ENCODE measurements around the gene SLX9. TPM values are rescaled to one million over a fixed set of nuclear protein-coding genes. Genes with fewer than 3 reads are reported as not detected.
A peak's percentile ranks its signal among the peaks of the same experiment; 100 is the strongest.
"Not testable (repeated sequence)": the region's sequence is repeated elsewhere in the genome, so short reads cannot be mapped to it uniquely, and the experiment has no call there.

Gene SLX9
- total and polyA plus RNA-seq, 7 experiments from 2014 or later, result 13.2 to 46.4 (median 19.2) TPM

DNA sequence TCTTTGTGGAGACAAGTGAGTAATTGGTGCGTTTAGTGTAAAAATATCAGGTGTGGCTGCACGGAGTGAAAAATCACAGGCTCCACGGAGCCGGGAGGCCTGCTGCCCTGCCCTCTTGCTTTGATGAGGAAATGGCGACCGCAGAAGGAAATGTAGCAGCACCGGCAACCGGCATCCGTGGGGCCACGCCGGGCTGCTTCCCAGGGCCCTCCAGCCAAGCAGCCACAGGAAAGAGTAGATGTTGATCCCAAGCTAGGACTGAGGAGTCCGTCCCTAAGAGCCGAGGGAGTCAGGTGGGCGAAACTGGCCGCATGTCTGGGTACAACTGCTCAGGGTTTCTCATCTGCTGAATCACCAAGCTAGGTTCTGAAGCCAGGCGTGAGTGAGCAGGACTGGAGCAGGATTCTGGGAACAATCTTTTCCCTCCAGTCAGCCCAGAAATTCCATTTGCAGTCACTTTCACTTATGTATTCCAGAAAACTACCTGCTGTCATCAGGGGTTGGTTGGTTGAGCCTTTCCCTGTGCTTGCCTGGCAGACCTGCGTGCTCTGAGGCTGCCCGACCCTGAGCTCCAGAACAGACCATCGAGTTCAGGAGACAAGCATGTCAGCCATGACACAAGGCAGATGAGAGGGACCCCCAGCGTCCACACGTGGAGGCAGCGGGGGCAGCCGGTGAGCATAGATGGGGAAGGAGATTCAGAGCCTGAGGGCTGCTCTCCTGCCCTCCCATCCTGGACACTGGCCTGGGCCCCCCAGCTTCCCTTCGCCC is 13.3 kb upstream of the SLX9 start:
- H3K27ac ChIP-seq (ENCODE audit: low read depth, low read length), result peak overlapping the region; percentile 79
- H3K4me1 ChIP-seq (ENCODE audit: control insufficient read depth in 2 of 2, insufficient read depth in 2 of 2, low read length in 2 of 2), result peaks cover 52 to 71% of the 10 kb centered on the region in 2 donors
- no peaks in the 10 kb centered on the region for H3K27me3 ChIP-seq (ENCODE audit: control insufficient read depth in 2 of 2, insufficient read depth in 2 of 2, low read length in 2 of 2)
- H3K9me3 Mint-ChIP-seq, result peaks cover 0 to 5% (median 0%) of the 10 kb centered on the region in 11 donors
- H3K4me3 ChIP-seq (ENCODE audit: low read length), result peak overlapping the region; percentile 100
- ChIA-PET POLR2A (interaction anchor here (0.7 to 12.9 kb wide), 11 partner anchors 8 to 269 kb away, joined by 3 to 569 read pairs (median 10); partner anchors contain the start of genes ITGB2, KRTAP12-3, PTTG1IP and SLX9), CTCF (interaction anchor here (0.6 to 4.8 kb wide), 9 partner anchors 7 to 410 kb away, joined by 3 to 44 read pairs (median 5); no protein-coding TSS in a partner anchor)
- peaks cover 0 to 5% (median 0%) of the 10 kb centered on the region in 3 experiments for H3K36me3 ChIP-seq (ENCODE audit: control insufficient read depth in 2 of 3, insufficient read depth in 3 of 3, low read length in 3 of 3)
- peak overlapping the region; percentile 86 to 97 (median 94) for H3K4me3 Mint-ChIP-seq
- H3K27ac Mint-ChIP-seq, result peak overlapping the region; percentile 86 to 98 (median 95)
- H3K9me3 ChIP-seq (ENCODE audit: control insufficient read depth in 2 of 3, low read length in 3 of 3), result no peaks in the 10 kb centered on the region
- ATAC-seq, result peak; percentile 26
- H3K4me1 Mint-ChIP-seq, result peaks cover 68 to 95% (median 87%) of the 10 kb centered on the region in 7 donors
- DNase-seq, result peak in 8 of 9 donors; percentile 56 to 75 (median 71)
- peaks cover 0 to 20% (median 0%) of the 10 kb centered on the region in 5 donors for H3K36me3 Mint-ChIP-seq
- intact Hi-C loops (cut with micrococcal nuclease), result loop anchor here (1.0 to 10.0 kb wide), 12 partner anchors 12 to 1062 kb away; partner anchors contain the start of genes AGPAT3 (in 1 of the 2), KRTAP12-3 (in 1 of the 2) and PTTG1IP (in 1 of the 2)
- H3K27me3 Mint-ChIP-seq, result no peaks in the 10 kb centered on the region

DNA sequence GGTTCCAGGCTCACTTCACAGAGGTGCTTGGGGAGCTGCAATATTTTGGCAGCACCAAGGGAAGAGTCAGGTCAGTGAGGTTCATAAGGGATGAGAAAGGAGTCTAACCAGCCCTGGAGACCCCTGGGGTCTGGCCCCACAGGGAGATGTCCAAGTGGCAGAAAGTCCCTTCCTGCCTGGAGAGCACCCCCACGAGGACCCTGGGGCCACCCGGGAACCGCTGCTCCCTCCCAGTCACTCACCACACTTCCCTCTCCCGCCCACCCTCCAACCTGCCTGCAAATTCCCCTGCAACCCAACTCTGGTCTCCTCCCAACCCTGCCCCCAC is 12.6 kb upstream of the SLX9 start:
- Histone ChIP-seq H3K27me3 (ENCODE audit: control insufficient read depth in 2 of 2, insufficient read depth in 2 of 2, low read length in 2 of 2) (no peaks in the 10 kb centered on the region), H3K4me3 (ENCODE audit: low read length) (peak overlapping the region; percentile 100), H3K36me3 (ENCODE audit: control insufficient read depth in 2 of 3, insufficient read depth in 3 of 3, low read length in 3 of 3) (peaks cover 0 to 5% (median 0%) of the 10 kb centered on the region in 3 experiments), H3K9me3 (ENCODE audit: control insufficient read depth in 2 of 3, low read length in 3 of 3) (no peaks in the 10 kb centered on the region), H3K4me1 (ENCODE audit: control insufficient read depth in 2 of 2, insufficient read depth in 2 of 2, low read length in 2 of 2) (peaks cover 52 to 66% of the 10 kb centered on the region in 2 donors), H3K27ac (ENCODE audit: low read depth, low read length) (peak overlapping the region; percentile 79)
- CTCF ChIA-PET, result interaction anchor here (0.6 to 4.8 kb wide), 14 partner anchors 8 to 411 kb away, joined by 3 to 44 read pairs (median 4); no protein-coding TSS in a partner anchor
- intact Hi-C loops (cut with micrococcal nuclease), result loop anchor here (1.0 to 10.0 kb wide), 12 partner anchors 12 to 1062 kb away; partner anchors contain the start of genes AGPAT3 (in 1 of the 2), KRTAP12-3 (in 1 of the 2) and PTTG1IP (in 1 of the 2)
- Mint-ChIP-seq H3K27ac (peak overlapping the region; percentile 86 to 98 (median 95)), H3K4me1 (peaks cover 65 to 87% (median 81%) of the 10 kb centered on the region in 7 donors), H3K4me3 (peak overlapping the region; percentile 86 to 97 (median 94)), H3K27me3 (no peaks in the 10 kb centered on the region), H3K36me3 (peaks cover 0 to 20% (median 0%) of the 10 kb centered on the region in 5 donors), H3K9me3 (peaks cover 0 to 5% (median 0%) of the 10 kb centered on the region in 11 donors)
- no peak for ATAC-seq
- POLR2A ChIA-PET, result interaction anchor here (1.0 to 12.9 kb wide), 13 partner anchors 8 to 270 kb away, joined by 3 to 569 read pairs (median 7); partner anchors contain the start of genes ITGB2, KRTAP12-3, PTTG1IP and SLX9
- no peak for DNase-seq

DNA sequence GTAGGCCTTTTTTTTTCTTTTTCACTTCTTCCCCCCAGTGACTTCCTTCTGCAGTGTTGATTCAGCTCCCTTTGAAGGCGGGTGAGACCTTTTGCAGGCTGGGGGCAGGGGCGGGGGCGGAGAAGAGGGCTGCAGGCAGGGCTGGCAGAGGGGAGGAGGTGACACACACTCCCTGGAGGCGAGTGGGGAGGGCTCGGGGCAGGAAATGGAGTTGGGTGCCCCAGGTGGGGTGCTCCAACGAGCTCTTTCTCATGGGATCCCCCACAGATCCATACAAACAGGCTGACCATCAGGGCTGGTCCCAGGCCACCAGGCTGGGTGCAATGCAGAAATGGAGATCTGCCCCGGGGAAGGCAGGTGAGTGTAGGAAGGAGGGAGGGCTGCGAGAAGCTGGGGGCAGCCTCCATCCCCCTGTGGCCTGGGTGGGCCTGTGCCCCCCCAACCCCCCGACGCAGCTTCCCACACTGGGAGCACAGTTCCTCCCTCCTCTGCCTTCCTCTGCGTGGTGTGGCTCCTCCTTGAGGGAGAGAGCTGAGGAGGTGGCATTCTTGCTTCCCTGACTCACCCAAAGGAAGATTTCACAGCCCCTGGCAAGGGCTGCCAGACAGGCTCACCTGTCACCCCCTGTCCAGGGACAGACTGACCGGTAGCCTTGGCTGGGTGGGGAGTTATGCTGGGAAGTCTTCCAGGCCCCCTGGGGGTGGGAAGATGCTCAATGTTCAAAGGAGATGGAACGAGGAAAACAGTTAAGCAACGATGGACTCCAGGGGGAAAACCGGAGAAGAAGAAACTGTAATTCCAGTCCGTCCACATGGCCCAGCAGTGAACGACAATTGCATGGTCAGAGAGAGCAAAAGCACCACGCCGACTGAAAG is 12.0 kb upstream of the SLX9 start:
- ChIA-PET CTCF (interaction anchor here (0.6 to 4.8 kb wide), 13 partner anchors 9 to 237 kb away, joined by 3 to 44 read pairs (median 5); no protein-coding TSS in a partner anchor), POLR2A (interaction anchor here (0.6 to 12.9 kb wide), 16 partner anchors 8 to 1951 kb away, joined by 3 to 569 read pairs (median 4); partner anchors contain the start of genes ITGB2, KRTAP12-3, PTTG1IP and SLX9)
- peak; percentile 84 for ATAC-seq
- Histone ChIP-seq H3K27ac (ENCODE audit: low read depth, low read length) (peak overlapping the region; percentile 79), H3K27me3 (ENCODE audit: control insufficient read depth in 2 of 2, insufficient read depth in 2 of 2, low read length in 2 of 2) (no peaks in the 10 kb centered on the region), H3K9me3 (ENCODE audit: control insufficient read depth in 2 of 3, low read length in 3 of 3) (no peaks in the 10 kb centered on the region), H3K36me3 (ENCODE audit: control insufficient read depth in 2 of 3, insufficient read depth in 3 of 3, low read length in 3 of 3) (peaks cover 0 to 5% (median 0%) of the 10 kb centered on the region in 3 experiments), H3K4me3 (ENCODE audit: low read length) (peak overlapping the region; percentile 100), H3K4me1 (ENCODE audit: control insufficient read depth in 2 of 2, insufficient read depth in 2 of 2, low read length in 2 of 2) (peaks cover 54 to 62% of the 10 kb centered on the region in 2 donors)
- DNase-seq, result peak; percentile 43 to 95 (median 85)
- Mint-ChIP-seq H3K9me3 (peaks cover 0 to 5% (median 0%) of the 10 kb centered on the region in 11 donors), H3K4me1 (peaks cover 65 to 82% (median 78%) of the 10 kb centered on the region in 7 donors), H3K4me3 (peak overlapping the region; percentile 86 to 97 (median 93)), H3K36me3 (peaks cover 0 to 19% (median 0%) of the 10 kb centered on the region in 5 donors), H3K27ac (peak overlapping the region; percentile 86 to 98 (median 95)), H3K27me3 (no peaks in the 10 kb centered on the region)
- intact Hi-C loops (cut with micrococcal nuclease), result loop anchor here (1.0 to 10.0 kb wide), 12 partner anchors 11 to 1063 kb away; partner anchors contain the start of genes AGPAT3 (in 1 of the 2), KRTAP12-3 (in 1 of the 2) and PTTG1IP (in 1 of the 2)

DNA sequence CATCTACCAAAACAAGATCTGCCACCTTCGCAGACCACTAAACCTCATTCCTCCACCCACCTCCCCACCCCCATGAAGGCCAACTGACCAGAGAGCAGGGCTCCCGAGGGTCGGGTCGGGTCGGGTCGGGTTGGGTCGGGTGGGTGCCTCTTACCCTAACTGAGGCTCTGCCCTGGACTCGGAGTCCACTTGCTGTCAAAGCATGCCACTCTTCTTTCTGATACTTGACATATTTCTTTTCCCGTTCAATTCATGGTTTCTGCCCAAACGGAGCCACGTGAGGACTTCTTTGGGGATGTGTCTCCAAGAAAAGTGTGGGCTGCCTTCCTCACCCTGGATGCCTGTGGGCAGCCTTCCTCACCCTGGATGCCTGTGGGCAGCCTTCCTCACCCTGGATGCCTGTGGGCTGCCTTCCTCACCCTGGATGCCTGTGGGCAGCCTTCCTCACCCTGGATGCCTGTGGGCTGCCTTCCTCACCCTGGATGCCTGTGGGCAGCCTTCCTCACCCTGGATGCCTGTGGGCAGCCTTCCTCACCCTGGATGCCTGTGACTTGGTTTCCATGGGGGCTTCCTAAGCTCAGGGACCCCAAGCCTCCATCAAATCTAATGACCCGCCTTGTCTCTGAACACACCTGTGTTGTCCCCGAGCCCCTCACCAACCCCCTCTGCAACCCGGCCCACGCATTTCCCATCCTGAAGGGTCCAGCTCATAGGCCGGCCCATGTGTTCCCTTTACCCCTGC is 11.2 kb upstream of the SLX9 start:
- H3K4me3 Mint-ChIP-seq, result peak overlapping the region; percentile 88 to 97 (median 93)
- ChIA-PET POLR2A (interaction anchor here (0.6 to 12.9 kb wide), 9 partner anchors 12 to 1952 kb away, joined by 3 to 569 read pairs (median 10); partner anchors contain the start of genes ITGB2, PTTG1IP and SLX9), CTCF (interaction anchor here (0.8 to 4.8 kb wide), 6 partner anchors 8 to 209 kb away, joined by 3 to 44 read pairs (median 6); partner anchors contain the start of gene ITGB2)
- not testable (repeated sequence) for H3K27me3 ChIP-seq (ENCODE audit: control insufficient read depth in 2 of 2, insufficient read depth in 2 of 2, low read length in 2 of 2); H3K9me3 ChIP-seq (ENCODE audit: control insufficient read depth in 2 of 3, low read length in 3 of 3); DNase-seq; H3K27me3 Mint-ChIP-seq; H3K36me3 ChIP-seq (ENCODE audit: control insufficient read depth in 2 of 3, insufficient read depth in 3 of 3, low read length in 3 of 3); H3K9me3 Mint-ChIP-seq; ATAC-seq
- peaks cover 60 to 77% (median 71%) of the 10 kb centered on the region in 7 donors for H3K4me1 Mint-ChIP-seq
- peak overlapping the region; percentile 86 to 98 (median 95) for H3K27ac Mint-ChIP-seq
- Histone ChIP-seq H3K4me3 (ENCODE audit: low read length) (peak overlapping the region; percentile 100), H3K27ac (ENCODE audit: low read depth, low read length) (peak overlapping the region; percentile 79), H3K4me1 (ENCODE audit: control insufficient read depth in 2 of 2, insufficient read depth in 2 of 2, low read length in 2 of 2) (peaks cover 56 to 59% of the 10 kb centered on the region in 2 donors)
- intact Hi-C loops (cut with micrococcal nuclease), result loop anchor here (5.0 to 10.0 kb wide), 5 partner anchors 56 to 1064 kb away; partner anchors contain the start of genes AGPAT3 (in 1 of the 2), KRTAP12-3 (in 1 of the 2) and PTTG1IP (in 1 of the 2)
- H3K36me3 Mint-ChIP-seq, result peaks cover 0 to 15% (median 0%) of the 10 kb centered on the region in 5 donors

DNA sequence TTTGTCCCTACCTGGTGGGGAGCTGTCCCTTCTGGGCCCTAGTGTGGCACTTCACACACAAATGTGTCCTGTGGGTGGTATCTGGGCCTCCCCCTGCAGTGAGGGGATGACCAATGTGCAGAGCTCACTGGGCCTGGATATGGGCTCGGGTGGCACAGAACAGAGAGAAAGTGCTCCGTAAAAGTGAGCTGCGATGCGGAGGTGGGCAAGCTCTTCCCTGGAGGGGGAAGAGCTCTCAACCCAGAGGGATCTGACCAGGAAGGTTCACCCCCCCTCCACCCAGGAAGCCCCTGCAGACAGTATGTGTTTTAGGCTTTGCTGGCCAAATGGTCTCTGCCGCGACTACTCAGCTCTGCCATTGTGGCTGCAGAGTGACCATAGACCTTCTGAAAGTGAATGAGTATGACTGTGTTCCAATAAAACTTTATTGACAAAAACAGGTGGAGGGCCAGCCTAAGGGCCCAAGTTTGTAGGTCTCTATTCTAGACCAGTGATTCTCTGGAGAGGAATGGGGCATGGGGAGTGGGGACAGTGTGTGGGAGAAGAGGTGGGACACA is 10.5 kb upstream of the SLX9 start:
- intact Hi-C loops (cut with micrococcal nuclease), result loop anchor here (5.0 to 10.0 kb wide), 5 partner anchors 57 to 1065 kb away; partner anchors contain the start of genes AGPAT3 (in 1 of the 2), KRTAP12-3 (in 1 of the 2) and PTTG1IP (in 1 of the 2)
- ChIA-PET CTCF (interaction anchor here (0.8 to 4.8 kb wide), 5 partner anchors 9 to 209 kb away, joined by 3 to 44 read pairs (median 7); partner anchors contain the start of gene ITGB2), POLR2A (interaction anchor here (0.8 to 12.9 kb wide), 5 partner anchors 16 to 55 kb away, joined by 4 to 569 read pairs (median 52); partner anchors contain the start of genes ITGB2 and PTTG1IP)
- Mint-ChIP-seq H3K4me1 (peaks cover 53 to 71% (median 64%) of the 10 kb centered on the region in 7 donors), H3K4me3 (peak overlapping the region; percentile 73 to 97 (median 90)), H3K27me3 (no peaks in the 10 kb centered on the region), H3K27ac (peak overlapping the region; percentile 72 to 95 (median 93)), H3K36me3 (peaks cover 0 to 11% (median 0%) of the 10 kb centered on the region in 5 donors), H3K9me3 (peaks cover 0 to 1% (median 0%) of the 10 kb centered on the region in 11 donors)
- Histone ChIP-seq H3K9me3 (ENCODE audit: control insufficient read depth in 2 of 3, low read length in 3 of 3) (no peaks in the 10 kb centered on the region), H3K27ac (ENCODE audit: low read depth, low read length) (peak overlapping the region; percentile 79), H3K36me3 (ENCODE audit: control insufficient read depth in 2 of 3, insufficient read depth in 3 of 3, low read length in 3 of 3) (peaks cover 0 to 5% (median 0%) of the 10 kb centered on the region in 3 experiments), H3K4me3 (ENCODE audit: low read length) (peak overlapping the region; percentile 100), H3K27me3 (ENCODE audit: control insufficient read depth in 2 of 2, insufficient read depth in 2 of 2, low read length in 2 of 2) (no peaks in the 10 kb centered on the region), H3K4me1 (ENCODE audit: control insufficient read depth in 2 of 2, insufficient read depth in 2 of 2, low read length in 2 of 2) (peaks cover 52 to 54% of the 10 kb centered on the region in 2 donors)
- DNase-seq (no peak), ATAC-seq (no peak)
